Measurements from ENCODE around the gene UGT1A1. TPM values are rescaled to one million over a fixed set of nuclear protein-coding genes. Genes with fewer than 3 reads are reported as not detected.

The UGT1A1 gene
- polyA plus RNA-seq, 2 of the 4 experiments (the other 2 are of a cell fraction), result 1.9 TPM

DNA sequence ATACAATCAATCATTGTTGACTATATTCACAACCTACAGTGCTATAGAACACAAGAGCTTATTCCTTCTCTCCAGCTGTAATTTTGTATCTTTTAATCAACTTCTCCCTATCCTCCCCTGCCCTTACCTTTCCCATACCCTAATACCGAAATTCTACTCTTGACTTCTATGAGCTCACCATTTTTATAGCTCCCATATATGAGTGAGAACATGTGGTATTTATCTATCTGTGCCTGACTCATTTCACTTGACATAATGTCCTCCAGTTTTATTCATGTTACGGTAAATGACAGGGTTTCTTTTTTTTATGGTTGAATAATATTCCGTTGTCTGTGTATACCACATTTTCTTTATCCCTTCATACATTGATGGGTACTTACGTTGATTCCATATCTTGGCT is 20.7 kb downstream of the UGT1A1 start (continued):
- TF ChIP-seq FOSB (CRISPR knock-in tag; IDR thresholded peaks at IDR 0.05) (no peak), EHMT2 (IDR thresholded peaks at IDR 0.05; ENCODE audit: low read depth) (no peak), CBX2 (IDR thresholded peaks at IDR 0.05; ENCODE audit: borderline replicate concordance, low read depth) (no peak), MAFK (IDR thresholded peaks at IDR 0.05; ENCODE audit: partially characterized antibody) (no peak), JUN (IDR thresholded peaks at IDR 0.05) (no peak), KDM1A (IDR thresholded peaks at IDR 0.05; ENCODE audit: low read depth) (no peak), HOXA7 (CRISPR knock-in tag; IDR thresholded peaks at IDR 0.05) (no peak)

DNA sequence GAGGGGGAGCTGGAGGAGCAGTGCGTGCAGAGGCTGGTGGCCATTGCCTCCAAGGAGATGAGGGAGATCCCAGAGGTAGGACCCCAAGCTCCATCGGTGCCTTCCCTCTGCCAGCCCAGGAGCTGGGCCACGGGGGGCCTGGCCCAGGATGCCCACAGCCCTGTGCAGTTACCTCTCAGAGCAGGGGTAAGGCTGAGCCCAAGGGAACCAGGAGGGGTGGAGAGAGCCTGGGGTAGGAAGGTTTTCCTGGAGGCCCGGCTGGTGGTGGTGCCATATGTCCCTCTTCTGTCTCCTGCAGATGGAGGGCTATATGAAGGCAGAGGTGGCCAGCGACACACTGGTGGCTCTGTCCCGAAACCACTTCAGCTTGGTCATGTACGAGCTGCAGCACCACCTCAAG is 29.5 kb downstream of the UGT1A1 start:
- FAIRE-seq (no peak), DNase-seq (ENCODE audit: low read depth in 1 of 2, low spot score in 1 of 2) (no peak), ATAC-seq (no peak)
- Histone ChIP-seq H3K4me1 (no peaks in the 10 kb centered on the region), H3K4me2 (no peak overlapping the region), H3K27ac (peak overlapping the region in 1 of 2 experiments; percentile 39; a peak in 1 of 6 replicates), H3K9me3 (0 out of 3 replicates have a peak, but pooled peaks cover 4% of the 10 kb centered on the region), H3K4me3 (no peak overlapping the region)
- CTCF ChIA-PET, result interaction anchor here (0.6 kb wide), 1 partner anchor 9 kb away, joined by 3 read pairs; no protein-coding TSS in a partner anchor
- TF ChIP-seq, protein P1, sequence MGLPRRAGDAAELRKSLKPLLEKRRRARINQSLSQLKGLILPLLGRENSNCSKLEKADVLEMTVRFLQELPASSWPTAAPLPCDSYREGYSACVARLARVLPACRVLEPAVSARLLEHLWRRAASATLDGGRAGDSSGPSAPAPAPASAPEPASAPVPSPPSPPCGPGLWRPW (IDR thresholded peaks at IDR 0.05), result no peak
- TF ChIP-seq CBX2 (IDR thresholded peaks at IDR 0.05; ENCODE audit: borderline replicate concordance, low read depth) (no peak), TFCP2L1 (CRISPR knock-in tag; IDR thresholded peaks at IDR 0.05) (no peak)
- 89% methylated on average over 7 of the region's 7 CpGs for WGBS (ENCODE audit: missing lambda C conversion rate)
- POLR2A ChIA-PET, result no interaction called here

DNA sequence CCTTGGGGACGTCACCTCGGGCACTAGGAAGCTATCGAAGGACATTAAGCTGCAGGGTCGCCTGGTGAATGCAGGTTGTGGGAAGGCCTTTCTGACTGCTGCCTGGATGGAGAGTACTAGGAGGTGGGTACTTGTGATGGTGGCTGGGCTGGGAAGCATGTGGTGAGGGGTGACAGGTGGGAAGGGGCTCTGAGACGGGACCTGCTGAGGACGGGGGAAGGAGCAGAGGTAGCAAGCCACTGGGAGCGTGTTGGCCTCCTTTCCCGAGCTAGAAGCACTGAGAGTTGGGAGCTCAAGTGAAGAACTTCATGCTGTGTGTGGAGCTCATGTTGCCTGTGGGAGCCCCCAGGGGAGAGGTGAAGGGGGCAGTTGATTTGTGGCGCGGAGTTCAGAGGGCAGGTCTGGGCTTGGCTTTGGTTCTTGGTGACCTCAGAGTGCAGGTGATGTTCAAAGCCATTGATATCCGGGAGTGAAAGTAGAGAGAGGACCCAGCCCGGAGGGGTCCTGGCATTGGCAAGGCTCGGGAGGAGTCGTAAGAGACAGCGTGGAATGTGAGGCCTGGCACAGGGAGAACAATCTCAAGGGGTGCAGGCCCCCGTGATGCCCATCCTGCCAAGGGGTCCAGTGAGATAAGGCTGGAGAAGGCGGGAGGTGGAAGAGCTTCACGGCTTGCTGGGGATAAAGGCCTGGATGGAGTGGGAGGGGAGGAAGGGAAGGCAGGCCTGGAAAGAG is 31.2 kb downstream of the UGT1A1 start:
- ChIA-PET CTCF (interaction anchor here (0.8 kb wide), 1 partner anchor 30 kb away, joined by 3 read pairs; no protein-coding TSS in a partner anchor), POLR2A (no interaction called here)
- TF ChIP-seq HDAC2 (IDR thresholded peaks at IDR 0.05) (no peak), ZSCAN20 (CRISPR knock-in tag; IDR thresholded peaks at IDR 0.05) (no peak), NPAS2 (CRISPR knock-in tag; IDR thresholded peaks at IDR 0.05; ENCODE audit: borderline replicate concordance) (no peak), RCOR1 (IDR thresholded peaks at IDR 0.05; ENCODE audit: low read depth, low read length) (no peak), CBX2 (IDR thresholded peaks at IDR 0.05; ENCODE audit: borderline replicate concordance, low read depth) (no peak), MYC (IDR thresholded peaks at IDR 0.05; ENCODE audit: borderline replicate concordance, low read length) (no peak), HOXA7 (CRISPR knock-in tag; IDR thresholded peaks at IDR 0.05) (no peak), FOSB (CRISPR knock-in tag; IDR thresholded peaks at IDR 0.05) (no peak), POLR2A (IDR thresholded peaks at IDR 0.05; ENCODE audit: low read length) (no peak), HEYL (CRISPR knock-in tag; IDR thresholded peaks at IDR 0.05) (no peak), RAD21 (conservative IDR thresholded peaks at IDR 0.05 in 1 of 2, IDR thresholded peaks at IDR 0.05 in 1 of 2) (no peak), EHF (CRISPR knock-in tag; IDR thresholded peaks at IDR 0.05) (no peak), GATA3 (IDR thresholded peaks at IDR 0.05; ENCODE audit: borderline replicate concordance) (no peak)
- TF ChIP-seq, protein P2, sequence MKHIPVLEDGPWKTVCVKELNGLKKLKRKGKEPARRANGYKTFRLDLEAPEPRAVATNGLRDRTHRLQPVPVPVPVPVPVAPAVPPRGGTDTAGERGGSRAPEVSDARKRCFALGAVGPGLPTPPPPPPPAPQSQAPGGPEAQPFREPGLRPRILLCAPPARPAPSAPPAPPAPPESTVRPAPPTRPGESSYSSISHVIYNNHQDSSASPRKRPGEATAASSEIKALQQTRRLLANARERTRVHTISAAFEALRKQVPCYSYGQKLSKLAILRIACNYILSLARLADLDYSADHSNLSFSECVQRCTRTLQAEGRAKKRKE (CRISPR knock-in tag; IDR thresholded peaks at IDR 0.05; ENCODE audit: low read depth), result no peak
- Histone ChIP-seq H3K9me3 (no peaks in the 10 kb centered on the region), H3K4me3 (no peak overlapping the region), H3K4me2 (no peak overlapping the region), H3K27ac (peak overlapping the region in 1 of 2 experiments; percentile 57; a peak in 3 of 6 replicates), H3K4me1 (no peaks in the 10 kb centered on the region)
- FAIRE-seq (no peak), ATAC-seq (no peak; a peak in 1 of 6 replicates), DNase-seq (ENCODE audit: low read depth in 1 of 2, low spot score in 1 of 2) (no peak)
- WGBS (ENCODE audit: missing lambda C conversion rate), result 89% methylated on average over 18 of the region's 18 CpGs

DNA sequence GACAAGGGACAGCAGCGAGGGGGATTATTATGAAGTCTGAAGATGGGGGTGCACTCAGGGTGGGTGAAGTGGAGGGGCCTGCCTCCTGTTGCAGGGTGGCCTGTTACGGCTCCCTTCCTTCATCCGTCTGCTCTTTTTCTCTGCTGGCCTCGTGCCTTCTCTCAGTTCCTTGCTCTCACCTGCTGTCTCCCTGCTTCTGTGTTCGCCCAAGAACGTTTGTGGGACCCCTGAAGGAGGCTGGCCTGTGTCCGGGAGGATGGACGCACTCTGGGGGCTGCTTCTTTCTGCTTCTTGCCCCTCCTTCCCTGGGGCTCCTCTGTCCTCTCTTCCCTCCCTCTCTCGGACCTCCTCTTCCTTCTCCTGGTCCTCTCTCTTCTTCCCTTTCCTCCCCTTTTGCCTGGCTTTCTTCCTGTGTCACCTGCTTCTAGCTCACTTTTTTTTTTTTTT is 31.8 kb downstream of the UGT1A1 start:
- H3K4me3 ChIP-seq, result no peak overlapping the region
- FAIRE-seq (no peak), ATAC-seq (no peak), DNase-seq (ENCODE audit: low read depth in 1 of 2, low spot score in 1 of 2) (no peak)
- ChIA-PET CTCF (no interaction called here), POLR2A (no interaction called here)
- H3K4me1 ChIP-seq, result no peaks in the 10 kb centered on the region
- H3K9me3 ChIP-seq, result no peaks in the 10 kb centered on the region
- H3K27ac ChIP-seq, result peak overlapping the region in 1 of 2 experiments; percentile 57; a peak in 2 of 6 replicates
- no peak overlapping the region for H3K4me2 ChIP-seq
- WGBS (ENCODE audit: missing lambda C conversion rate), result 84% methylated on average over 9 of the region's 9 CpGs
- TF ChIP-seq EHF (CRISPR knock-in tag; IDR thresholded peaks at IDR 0.05), result no peak
- TF ChIP-seq, protein P3, sequence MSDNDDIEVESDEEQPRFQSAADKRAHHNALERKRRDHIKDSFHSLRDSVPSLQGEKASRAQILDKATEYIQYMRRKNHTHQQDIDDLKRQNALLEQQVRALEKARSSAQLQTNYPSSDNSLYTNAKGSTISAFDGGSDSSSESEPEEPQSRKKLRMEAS (IDR thresholded peaks at IDR 0.05), result no peak
- TF ChIP-seq ZNF302 (CRISPR knock-in tag; IDR thresholded peaks at IDR 0.05), result no peak
- TF ChIP-seq, protein P4, sequence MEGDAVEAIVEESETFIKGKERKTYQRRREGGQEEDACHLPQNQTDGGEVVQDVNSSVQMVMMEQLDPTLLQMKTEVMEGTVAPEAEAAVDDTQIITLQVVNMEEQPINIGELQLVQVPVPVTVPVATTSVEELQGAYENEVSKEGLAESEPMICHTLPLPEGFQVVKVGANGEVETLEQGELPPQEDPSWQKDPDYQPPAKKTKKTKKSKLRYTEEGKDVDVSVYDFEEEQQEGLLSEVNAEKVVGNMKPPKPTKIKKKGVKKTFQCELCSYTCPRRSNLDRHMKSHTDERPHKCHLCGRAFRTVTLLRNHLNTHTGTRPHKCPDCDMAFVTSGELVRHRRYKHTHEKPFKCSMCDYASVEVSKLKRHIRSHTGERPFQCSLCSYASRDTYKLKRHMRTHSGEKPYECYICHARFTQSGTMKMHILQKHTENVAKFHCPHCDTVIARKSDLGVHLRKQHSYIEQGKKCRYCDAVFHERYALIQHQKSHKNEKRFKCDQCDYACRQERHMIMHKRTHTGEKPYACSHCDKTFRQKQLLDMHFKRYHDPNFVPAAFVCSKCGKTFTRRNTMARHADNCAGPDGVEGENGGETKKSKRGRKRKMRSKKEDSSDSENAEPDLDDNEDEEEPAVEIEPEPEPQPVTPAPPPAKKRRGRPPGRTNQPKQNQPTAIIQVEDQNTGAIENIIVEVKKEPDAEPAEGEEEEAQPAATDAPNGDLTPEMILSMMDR (IDR thresholded peaks at IDR 0.05), result no peak
- TF ChIP-seq JUN (IDR thresholded peaks at IDR 0.05), result no peak
- no peak for TF ChIP-seq HOXB5 (CRISPR knock-in tag; IDR thresholded peaks at IDR 0.05)

Measured in A549 (cell line).